Colonic mucosa (tissue), 4 donors: ENCODE results near the gene PURB. TPM values are rescaled to one million over a fixed set of nuclear protein-coding genes. Genes with fewer than 3 reads are reported as not detected.
A peak's percentile ranks its signal among the peaks of the same experiment; 100 is the strongest.

ENCODE experiments used
- DNase-seq: peaks from one replicate; pipeline ENCODE4 v3.0.0-alpha.2; 2020
- H3K27ac ChIP-seq: fragments of 200-600 bp; one replicate; pipeline ENCODE4 v1.8.0; 2021
- H3K27me3 ChIP-seq: fragments of 200-600 bp; one replicate; pipeline ENCODE4 v1.8.0; 2021
- H3K36me3 ChIP-seq: fragments of 200-600 bp; one replicate; pipeline ENCODE4 v1.8.0; 2021
- H3K4me1 ChIP-seq: fragments of 200-600 bp; one replicate; pipeline ENCODE4 v1.8.0; 2021; ENCODE audit warnings: mild to moderate bottlenecking
- H3K4me3 ChIP-seq: fragments of 200-600 bp; one replicate; pipeline ENCODE4 v1.8.0; 2021
- H3K9ac ChIP-seq, 2 donors: one replicate each; pipeline ENCODE4 v1.7.0; 2013; ENCODE audit warnings: control low read depth in 2 of 2, low read depth in 2 of 2, low read length in 2 of 2
- H3K9me3 ChIP-seq: fragments of 200-600 bp; one replicate; pipeline ENCODE4 v1.8.0; 2021
- CTCF ChIP-seq: fragments of 200-600 bp; IDR thresholded peaks from one replicate; pipeline ENCODE4 v1.8.0; 2022; ENCODE audit warnings: antibody characterized with exemption, mild to moderate bottlenecking
- intact Hi-C: fragments of 100-400 bp; cut with DNase I; formaldehyde crosslinking; loops from one replicate; pipeline ENCODE4 v1.14.1; 2022
- total RNA-seq, 2 donors: library from RNA; stranded (reverse); fragmentation: NEBNext Ultra II Directional in 1 of 2; extraction: Animal tissue kit (Norgen Biotek cat#: 25700) in 1 of 2; gene quantifications; one replicate each; pipeline ENCODE4 v1.2.1, GENCODE V29; 2021
- donor health status: healthy.
- donor health status: DM: no; HTN: no; CAD: no.
- donor health status: DM: no; HTN: no; CAD: no.

Gene PURB
- total RNA-seq, 2 donors from 2014 or later, result 18.8 to 19.8 TPM

DNA sequence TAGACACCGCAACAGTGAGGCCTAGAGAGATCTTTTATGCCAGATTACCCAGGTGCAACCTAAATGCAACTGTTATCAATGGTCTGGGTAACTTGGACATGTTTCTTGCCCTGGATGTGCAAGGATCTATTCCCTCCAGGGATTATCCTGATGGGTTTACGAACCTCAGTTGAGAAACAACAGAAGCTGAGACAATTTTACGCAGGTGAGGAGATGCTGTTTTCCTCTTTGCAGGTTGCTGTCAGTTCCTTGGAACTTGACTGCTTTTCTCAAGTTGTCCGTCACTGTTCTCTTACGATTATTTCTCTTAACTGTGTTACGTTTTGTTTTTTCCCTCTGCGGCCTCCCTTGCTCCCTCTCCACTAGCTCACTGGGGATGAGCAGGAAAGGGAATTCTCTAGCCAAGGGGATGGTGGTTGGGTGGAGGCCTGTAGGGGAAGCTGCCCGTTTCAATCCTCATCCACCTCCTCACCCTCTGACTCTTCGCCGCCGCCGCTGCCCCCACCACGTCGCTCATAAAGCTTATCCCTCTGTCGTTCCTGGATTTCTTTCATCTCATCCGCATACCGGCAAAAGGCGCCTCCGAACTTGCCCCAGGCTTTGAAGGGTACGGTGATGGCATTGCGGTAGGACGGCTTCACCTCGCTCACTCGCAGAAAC lies 1.2 kb downstream of the PURB start:
- intact Hi-C loops, result no loop called here
- Histone ChIP-seq H3K9ac (peak overlapping the region; percentile 78 to 96), H3K4me1 (peaks cover 20% of the 10 kb centered on the region), H3K4me3 (peak overlapping the region; percentile 62), H3K27me3 (no peaks in the 10 kb centered on the region), H3K27ac (peak overlapping the region; percentile 95), H3K9me3 (no peaks in the 10 kb centered on the region), H3K36me3 (no peaks in the 10 kb centered on the region)
- DNase-seq, result no peak
- TF ChIP-seq CTCF, result no peak

DNA sequence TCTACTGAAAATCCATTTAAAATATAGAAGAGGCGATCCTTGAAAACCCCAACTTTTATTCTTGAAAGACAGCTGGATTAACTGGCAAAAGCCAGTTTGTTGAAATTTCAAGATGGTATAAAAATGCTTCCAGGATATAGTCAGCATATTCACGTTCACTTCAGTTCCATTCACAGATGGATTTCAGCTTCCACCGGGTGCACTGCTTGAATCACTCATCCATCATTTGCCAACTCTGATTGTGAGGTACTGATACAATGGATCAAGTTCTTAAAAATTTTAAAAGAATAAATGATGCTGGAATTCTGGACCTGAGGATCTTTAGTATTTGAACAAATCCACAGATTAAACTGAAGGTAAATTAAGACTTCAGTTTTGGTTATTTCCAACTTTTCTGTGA lies 2.4 kb downstream of the PURB start:
- Histone ChIP-seq H3K4me3 (no peak overlapping the region), H3K9ac (no peak overlapping the region), H3K27ac (no peak overlapping the region), H3K27me3 (no peaks in the 10 kb centered on the region), H3K4me1 (peaks cover 20% of the 10 kb centered on the region), H3K9me3 (no peaks in the 10 kb centered on the region), H3K36me3 (no peaks in the 10 kb centered on the region)
- DNase-seq, result no peak
- intact Hi-C loops, result no loop called here
- no peak for TF ChIP-seq CTCF

GRCh38 chr7:44881610-44882009 lies 3.7 kb downstream of the PURB start:
- no peaks in the 10 kb centered on the region for H3K36me3 ChIP-seq
- no peak overlapping the region for H3K4me3 ChIP-seq
- H3K9me3 ChIP-seq, result no peaks in the 10 kb centered on the region
- no peak for DNase-seq
- intact Hi-C loops, result no loop called here
- H3K27me3 ChIP-seq, result no peaks in the 10 kb centered on the region
- TF ChIP-seq CTCF, result no peak
- no peak overlapping the region for H3K27ac ChIP-seq
- no peak overlapping the region for H3K9ac ChIP-seq
- H3K4me1 ChIP-seq, result peaks cover 19% of the 10 kb centered on the region

DNA sequence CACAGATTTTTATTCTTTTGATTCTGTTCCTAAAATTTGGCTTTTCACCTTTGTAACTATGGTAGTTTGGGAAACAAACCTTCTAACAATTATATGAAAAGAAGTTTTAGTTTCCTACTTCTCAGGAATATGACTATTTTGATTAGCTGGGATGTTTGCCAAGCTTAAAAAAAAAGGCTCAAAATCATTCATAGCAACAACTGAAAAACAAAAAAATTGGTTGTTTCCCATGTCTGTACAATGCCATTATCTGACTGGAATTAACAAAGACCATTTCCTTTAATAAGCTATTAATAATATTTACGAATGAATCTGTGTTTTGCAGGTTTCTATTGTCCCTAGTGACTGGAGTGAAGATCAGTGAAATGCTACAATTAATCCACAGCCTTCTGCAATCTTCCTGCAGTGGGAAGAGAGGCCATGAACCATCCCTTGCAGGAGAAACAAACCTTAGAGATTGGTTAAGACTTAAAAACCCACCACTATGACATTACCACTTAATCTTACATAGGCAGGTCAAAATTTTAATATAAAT lies 4.2 kb downstream of the PURB start:
- no peaks in the 10 kb centered on the region for H3K27me3 ChIP-seq
- no peak overlapping the region for H3K9ac ChIP-seq
- H3K4me1 ChIP-seq, result peaks cover 15% of the 10 kb centered on the region
- DNase-seq, result no peak
- intact Hi-C loops, result no loop called here
- H3K4me3 ChIP-seq, result no peak overlapping the region
- H3K9me3 ChIP-seq, result no peaks in the 10 kb centered on the region
- TF ChIP-seq CTCF, result no peak
- no peaks in the 10 kb centered on the region for H3K36me3 ChIP-seq
- no peak overlapping the region for H3K27ac ChIP-seq

DNA sequence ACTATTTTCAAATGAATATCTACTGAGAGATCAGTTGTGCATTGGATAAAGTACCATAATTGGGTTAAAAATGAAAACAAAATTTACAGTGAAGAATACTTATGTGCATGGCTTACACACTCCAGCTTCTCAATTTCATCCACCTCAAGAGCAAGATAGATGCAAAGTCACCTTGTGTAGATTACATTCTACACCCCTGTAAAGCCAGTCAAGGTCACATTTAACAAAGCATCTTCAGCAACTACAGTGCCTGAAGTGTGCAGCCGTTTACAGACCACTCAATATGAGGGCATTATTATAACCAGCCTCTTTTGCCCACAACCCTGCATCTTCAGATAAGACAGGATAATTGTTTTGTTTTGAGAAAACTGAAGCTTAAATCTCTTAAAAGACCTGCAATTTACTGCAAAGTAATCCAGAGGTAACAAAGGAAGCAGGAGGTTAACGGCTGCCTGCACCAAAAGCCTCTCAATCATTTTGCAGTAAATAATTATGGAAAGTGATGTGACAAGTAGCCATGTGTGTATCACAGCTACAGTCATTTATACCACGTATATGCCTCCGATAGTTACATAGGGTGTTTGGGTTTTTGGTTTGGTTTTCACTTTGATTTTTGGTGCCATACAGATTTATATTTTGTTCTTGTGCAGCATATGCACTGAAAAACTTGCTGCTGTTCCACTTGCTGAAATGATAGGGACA lies 4.9 kb downstream of the PURB start:
- no peak overlapping the region for H3K9ac ChIP-seq
- no peaks in the 10 kb centered on the region for H3K9me3 ChIP-seq
- no peak for TF ChIP-seq CTCF
- peaks cover 15% of the 10 kb centered on the region for H3K4me1 ChIP-seq
- no peaks in the 10 kb centered on the region for H3K36me3 ChIP-seq
- H3K27ac ChIP-seq, result no peak overlapping the region
- DNase-seq, result no peak
- H3K27me3 ChIP-seq, result no peaks in the 10 kb centered on the region
- intact Hi-C loops, result no loop called here
- H3K4me3 ChIP-seq, result peak overlapping the region; percentile 6
